H9 (cell line): ENCODE results near the gene TMEM183A. TPM values are rescaled to one million over a fixed set of nuclear protein-coding genes. Genes with fewer than 3 reads are reported as not detected.

Experiments used
- DNase-seq: peaks from one replicate; pipeline ENCODE4 v3.0.0-alpha.2; 2017
- H2AFZ ChIP-seq: one replicate; pipeline ENCODE4 v1.6.1; 2013; ENCODE audit warnings: mild to moderate bottlenecking, low read length, control low read depth, moderate library complexity
- H2AK5ac ChIP-seq: 2 replicates; pipeline ENCODE4 v1.6.1; 2013; ENCODE audit warnings: low read length, control low read depth, mixed read lengths; ENCODE audit not compliant: insufficient read length
- H2BK120ac ChIP-seq: one replicate; pipeline ENCODE4 v1.6.1; 2013; ENCODE audit warnings: low read depth, mild to moderate bottlenecking, low read length, control low read depth, inconsistent platforms; ENCODE audit not compliant: poor library complexity, severe bottlenecking
- H2BK12ac ChIP-seq: 2 replicates; pipeline ENCODE4 v1.6.1; 2013; ENCODE audit warnings: low read length, control low read depth, mixed read lengths, low read depth; ENCODE audit not compliant: insufficient read length
- H2BK15ac ChIP-seq: 2 replicates; pipeline ENCODE4 v1.6.1; 2013; ENCODE audit warnings: low read depth, low read length, control low read depth
- H2BK20ac ChIP-seq: one replicate; pipeline ENCODE4 v1.6.1; 2013; ENCODE audit warnings: low read depth, mild to moderate bottlenecking, low read length, control low read depth, inconsistent platforms; ENCODE audit not compliant: poor library complexity, severe bottlenecking
- H2BK5ac ChIP-seq: 2 replicates; pipeline ENCODE4 v1.6.1; 2013; ENCODE audit warnings: low read length, control low read depth, mixed read lengths; ENCODE audit not compliant: insufficient read length
- H3K14ac ChIP-seq: 2 replicates; pipeline ENCODE4 v1.6.1; 2013; ENCODE audit warnings: low read length, control low read depth; ENCODE audit not compliant: insufficient read depth
- H3K18ac ChIP-seq: 2 replicates; pipeline ENCODE4 v1.6.1; 2013; ENCODE audit warnings: low read depth, mild to moderate bottlenecking, mixed read lengths, low read length, control low read depth; ENCODE audit not compliant: insufficient read length
- H3K23ac ChIP-seq: 2 replicates; pipeline ENCODE4 v1.6.1; 2013; ENCODE audit warnings: low read length, control low read depth, mixed read lengths, low read depth; ENCODE audit not compliant: insufficient read length
- H3K23me2 ChIP-seq: 2 replicates; pipeline ENCODE4 v1.6.1; 2013; ENCODE audit warnings: low read depth, mild to moderate bottlenecking, mixed read lengths, low read length, control low read depth; ENCODE audit not compliant: insufficient read length, poor library complexity, severe bottlenecking
- H3K27ac ChIP-seq: 2 replicates; pipeline ENCODE4 v1.5.1; 2013; ENCODE audit warnings: low read length, control low read depth, mixed read lengths, low read depth; ENCODE audit not compliant: insufficient read length
- H3K27me3 ChIP-seq: 2 replicates; pipeline ENCODE4 v1.6.1; 2013; ENCODE audit warnings: low read length, control low read depth, inconsistent platforms; ENCODE audit not compliant: insufficient read depth
- H3K4ac ChIP-seq: 2 replicates; pipeline ENCODE4 v1.6.1; 2013; ENCODE audit warnings: low read depth, mild to moderate bottlenecking, control low read depth, inconsistent platforms, low read length, moderate library complexity
- H3K4me1 ChIP-seq: 2 replicates; pipeline ENCODE4 v1.6.1; 2013; ENCODE audit warnings: low read length, control low read depth, inconsistent platforms; ENCODE audit not compliant: insufficient read depth
- H3K4me2 ChIP-seq: 2 replicates; pipeline ENCODE4 v1.6.1; 2013; ENCODE audit warnings: low read length, control low read depth, mixed read lengths; ENCODE audit not compliant: insufficient read length, insufficient read depth
- H3K56ac ChIP-seq: 2 replicates; pipeline ENCODE4 v1.6.1; 2013; ENCODE audit warnings: low read depth, mild to moderate bottlenecking, mixed read lengths, low read length, control low read depth; ENCODE audit not compliant: insufficient read length
- H3K79me1 ChIP-seq: 2 replicates; pipeline ENCODE4 v1.6.1; 2013; ENCODE audit warnings: low read depth, mild to moderate bottlenecking, moderate library complexity, low read length, control low read depth, inconsistent platforms; ENCODE audit not compliant: insufficient read depth, poor library complexity, severe bottlenecking
- H3K79me2 ChIP-seq: 2 replicates; pipeline ENCODE4 v1.6.1; 2013; ENCODE audit warnings: low read length, control low read depth, inconsistent platforms; ENCODE audit not compliant: insufficient read depth
- H3K9ac ChIP-seq: 2 replicates; pipeline ENCODE4 v1.6.1; 2013; ENCODE audit warnings: low read length, control low read depth, mixed read lengths; ENCODE audit not compliant: insufficient read length; ENCODE audit errors: extremely low read depth
- H3K9me3 ChIP-seq: one replicate; pipeline ENCODE4 v1.6.1; 2013; ENCODE audit warnings: low read depth, low read length, inconsistent platforms; ENCODE audit not compliant: control insufficient read depth
- H3T11ph ChIP-seq: one replicate; pipeline ENCODE4 v1.6.1; 2013; ENCODE audit warnings: mild to moderate bottlenecking, low read length, control low read depth, inconsistent platforms
- H4K20me1 ChIP-seq: one replicate; pipeline ENCODE4 v1.6.1; 2013; ENCODE audit not compliant: control insufficient read depth, insufficient read length, insufficient read depth
- H4K5ac ChIP-seq: 2 replicates; pipeline ENCODE4 v1.6.1; 2013; ENCODE audit warnings: low read depth, mild to moderate bottlenecking, mixed read lengths, low read length, control low read depth; ENCODE audit not compliant: insufficient read length
- H4K8ac ChIP-seq: replicated peaks from 2 replicates; pipeline ENCODE4 v1.6.1; 2013; ENCODE audit warnings: low read length, control low read depth, mixed read lengths, low read depth; ENCODE audit not compliant: insufficient read length
- H4K91ac ChIP-seq: 2 replicates; pipeline ENCODE4 v1.6.1; 2013; ENCODE audit warnings: low read depth, mild to moderate bottlenecking, moderate library complexity, mixed read lengths, low read length, control low read depth; ENCODE audit not compliant: insufficient read length
- H3K27ac Mint-ChIP-seq, 3 experiments: 2 replicates in 2 of 3; 3 replicates in 1 of 3; pipeline ENCODE4 v1.8.0; 2020 to 2021; ENCODE audit warnings: mixed read lengths in 3 of 3, mild to moderate bottlenecking in 1 of 3, moderate library complexity in 1 of 3
- H3K27me3 Mint-ChIP-seq: 2 replicates; pipeline ENCODE4 v1.8.0; 2021; ENCODE audit warnings: low read depth, mild to moderate bottlenecking, moderate library complexity, mixed read lengths
- H3K36me3 Mint-ChIP-seq, 3 experiments: 2 replicates in 2 of 3; 3 replicates in 1 of 3; pipeline ENCODE4 v1.8.0; 2020 to 2021; ENCODE audit warnings: low read depth in 3 of 3, mixed read lengths in 3 of 3; ENCODE audit not compliant: insufficient read depth in 1 of 3
- H3K4me1 Mint-ChIP-seq, 2 experiments: 2 replicates each; pipeline ENCODE4 v1.8.0; 2020; ENCODE audit warnings: mixed read lengths in 2 of 2
- H3K4me3 Mint-ChIP-seq, 2 experiments: 2 replicates in 1 of 2; 3 replicates in 1 of 2; pipeline ENCODE4 v1.8.0; 2020 to 2021; ENCODE audit warnings: mild to moderate bottlenecking in 2 of 2, mixed read lengths in 2 of 2, moderate library complexity in 1 of 2
- H3K9me3 Mint-ChIP-seq, 2 experiments: 2 replicates in 1 of 2; 3 replicates in 1 of 2; pipeline ENCODE4 v1.8.0; 2020; ENCODE audit warnings: mild to moderate bottlenecking in 2 of 2, mixed read lengths in 2 of 2, moderate library complexity in 1 of 2
- WGBS: extraction: QIAGEN DNeasy Blood & Tissue Kit; methylation state at CpG from one replicate; pipeline ENCODE4 v1.1.7; 2013; ENCODE audit warnings: missing lambda C conversion rate, low lambda C conversion rate, mixed read lengths; ENCODE audit not compliant: insufficient read length; ENCODE audit errors: extremely low coverage; 5-methylcytosine and 5-hydroxymethylcytosine counted together
- total RNA-seq: library from RNA; stranded (reverse); gene quantifications from 2 replicates; pipeline ENCODE4 v1.2.1, GENCODE V29; 2021
- TF ChIP-seq, protein P1 (sequence below): fragments of 200-600 bp; sonication (generic); conservative IDR thresholded peaks from 3 replicates; pipeline ENCODE4 v1.8.0; 2021; ENCODE audit warnings: antibody characterized with exemption, mild to moderate bottlenecking

Gene TMEM183A
- total RNA-seq, 1 experiment from 2014 or later, result 93.4 TPM

DNA sequence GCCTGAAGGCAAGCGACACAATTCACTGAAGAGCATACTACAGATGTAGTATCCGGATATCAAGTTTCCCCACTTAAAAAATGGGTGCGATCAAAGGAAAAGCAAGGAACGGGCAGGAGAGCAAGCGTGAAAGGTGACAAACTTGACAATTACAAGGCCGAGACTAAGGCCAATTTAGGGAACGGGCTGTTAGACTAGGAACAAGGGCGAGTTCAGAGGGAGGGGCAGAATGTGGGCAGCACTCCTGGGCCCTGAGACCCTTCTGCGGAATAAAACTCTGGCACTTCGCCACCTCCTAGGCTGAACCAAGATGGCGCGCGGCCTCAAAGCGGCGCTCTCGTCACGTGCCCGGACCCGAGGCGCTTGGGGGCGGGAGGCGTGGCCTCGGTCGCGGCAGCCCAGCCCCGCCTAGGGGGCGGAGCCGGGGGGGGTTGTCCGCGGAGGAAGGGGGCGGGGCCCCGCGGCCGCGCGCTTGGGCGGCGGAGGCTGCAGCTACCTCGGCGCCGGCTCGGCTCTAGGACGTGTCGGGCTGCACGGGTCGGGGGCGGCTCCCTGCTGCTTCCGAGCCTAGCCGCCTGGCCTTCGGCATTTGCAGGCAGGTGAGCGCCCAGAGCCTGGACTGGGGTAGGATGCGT, 19.0 kb downstream of the TMEM183A start, which contains the start of gene PPFIA4:
PPFIA4 (plus strand) TSS at position 461 of the 635 bp plus-strand sequence. CDS start 12,518 bp downstream, outside the sequence.
- TF ChIP-seq, protein P1, sequence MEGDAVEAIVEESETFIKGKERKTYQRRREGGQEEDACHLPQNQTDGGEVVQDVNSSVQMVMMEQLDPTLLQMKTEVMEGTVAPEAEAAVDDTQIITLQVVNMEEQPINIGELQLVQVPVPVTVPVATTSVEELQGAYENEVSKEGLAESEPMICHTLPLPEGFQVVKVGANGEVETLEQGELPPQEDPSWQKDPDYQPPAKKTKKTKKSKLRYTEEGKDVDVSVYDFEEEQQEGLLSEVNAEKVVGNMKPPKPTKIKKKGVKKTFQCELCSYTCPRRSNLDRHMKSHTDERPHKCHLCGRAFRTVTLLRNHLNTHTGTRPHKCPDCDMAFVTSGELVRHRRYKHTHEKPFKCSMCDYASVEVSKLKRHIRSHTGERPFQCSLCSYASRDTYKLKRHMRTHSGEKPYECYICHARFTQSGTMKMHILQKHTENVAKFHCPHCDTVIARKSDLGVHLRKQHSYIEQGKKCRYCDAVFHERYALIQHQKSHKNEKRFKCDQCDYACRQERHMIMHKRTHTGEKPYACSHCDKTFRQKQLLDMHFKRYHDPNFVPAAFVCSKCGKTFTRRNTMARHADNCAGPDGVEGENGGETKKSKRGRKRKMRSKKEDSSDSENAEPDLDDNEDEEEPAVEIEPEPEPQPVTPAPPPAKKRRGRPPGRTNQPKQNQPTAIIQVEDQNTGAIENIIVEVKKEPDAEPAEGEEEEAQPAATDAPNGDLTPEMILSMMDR, result no peak
- no peak within 1 kb of the TSS for H3K27ac ChIP-seq
- Mint-ChIP-seq H3K36me3 (peaks cover 27 to 42% (median 41%) of the 10 kb centered on the region in 3 experiments), H3K27ac (peak within 1 kb of the TSS in 1 of 3 experiments; percentile 0; a peak in 1 of 7 replicates), H3K4me1 (peaks cover 18% of the 10 kb centered on the region in 2 experiments), H3K9me3 (peaks cover 0 to 8% of the 10 kb centered on the region in 2 experiments; a peak in 1 of 5 replicates), H3K4me3 (peak within 1 kb of the TSS; percentile 71 to 88), H3K27me3 (peaks cover 38% of the 10 kb centered on the region)
- H3K9ac ChIP-seq, result peak within 1 kb of the TSS; percentile 20
- H3T11ph ChIP-seq, result no peak within 1 kb of the TSS
- no peak within 1 kb of the TSS for H4K5ac ChIP-seq
- DNase-seq, result peak; percentile 93
- peak within 1 kb of the TSS; percentile 73 for H3K4me2 ChIP-seq
- no peaks in the 10 kb centered on the region for H3K9me3 ChIP-seq
- no peak within 1 kb of the TSS for H2BK5ac ChIP-seq
- H4K20me1 ChIP-seq, result peaks cover under 1% of the 10 kb centered on the region
- H2AFZ ChIP-seq, result no peak within 1 kb of the TSS
- H3K14ac ChIP-seq, result peak within 1 kb of the TSS; percentile 43; the same call in 1 of the 2 replicates
- no peak within 1 kb of the TSS for H3K56ac ChIP-seq
- no peak within 1 kb of the TSS for H2BK20ac ChIP-seq
- peaks cover 7% of the 10 kb centered on the region for H3K23me2 ChIP-seq
- no peak within 1 kb of the TSS for H2BK12ac ChIP-seq
- H3K23ac ChIP-seq, result no peak within 1 kb of the TSS
- WGBS, result no CpG with 5 or more reads among the region's 52 CpGs
- H3K18ac ChIP-seq, result peak within 1 kb of the TSS; percentile 75
- no peak within 1 kb of the TSS for H2BK120ac ChIP-seq
- no peaks in the 10 kb centered on the region for H3K79me2 ChIP-seq
- H2BK15ac ChIP-seq, result no peak within 1 kb of the TSS
- no peak within 1 kb of the TSS for H4K8ac ChIP-seq
- H3K4me1 ChIP-seq, result no peaks in the 10 kb centered on the region
- no peak within 1 kb of the TSS for H2AK5ac ChIP-seq
- no peak within 1 kb of the TSS for H3K4ac ChIP-seq
- no peaks in the 10 kb centered on the region for H3K79me1 ChIP-seq
- peaks cover 12% of the 10 kb centered on the region; the same call in 1 of the 2 replicates for H3K27me3 ChIP-seq
- no peak within 1 kb of the TSS for H4K91ac ChIP-seq
